MM.1S (cell line): ENCODE measurements around the gene FXR2.

Source experiments
- DNase-seq: peaks from one replicate; pipeline ENCODE4 v3.0.0-alpha.2; 2015
- H2AFZ ChIP-seq: fragments of 300-600 bp; sonication (generic); 2 replicates; pipeline ENCODE4 v1.6.0; 2016; ENCODE audit warnings: antibody characterized with exemption, low read length
- H3F3A ChIP-seq: fragments of 300-600 bp; sonication (generic); 2 replicates; pipeline ENCODE4 v1.6.1; 2016; ENCODE audit warnings: mild to moderate bottlenecking, antibody characterized with exemption, low read length, moderate library complexity, mixed read lengths; ENCODE audit not compliant: insufficient read depth
- H3K27ac ChIP-seq: fragments of 300-600 bp; sonication (generic); 2 replicates; pipeline ENCODE4 v1.5.1; 2016; ENCODE audit warnings: mild to moderate bottlenecking, low read length
- H3K27me3 ChIP-seq: fragments of 300-600 bp; sonication (generic); replicated peaks from 2 replicates; pipeline ENCODE4 v1.6.0; 2016; ENCODE audit warnings: low read length; ENCODE audit not compliant: insufficient read depth
- H3K36me3 ChIP-seq: fragments of 300-600 bp; sonication (generic); replicated peaks from 2 replicates; pipeline ENCODE4 v1.6.1; 2016; ENCODE audit warnings: mild to moderate bottlenecking, low read length, mixed read lengths; ENCODE audit not compliant: insufficient read depth
- H3K4me1 ChIP-seq: fragments of 300-600 bp; sonication (generic); 2 replicates; pipeline ENCODE4 v1.6.1; 2016; ENCODE audit warnings: low read length, mixed read lengths
- H3K4me2 ChIP-seq: fragments of 300-600 bp; sonication (generic); 2 replicates; pipeline ENCODE4 v1.6.0; 2016; ENCODE audit warnings: low read depth, low read length
- H3K4me3 ChIP-seq: fragments of 300-600 bp; sonication (generic); 2 replicates; pipeline ENCODE4 v1.5.1; 2016; ENCODE audit warnings: low read length, mixed read lengths
- H3K79me2 ChIP-seq: fragments of 300-600 bp; sonication (generic); 2 replicates; pipeline ENCODE4 v1.6.1; 2016; ENCODE audit warnings: mixed run types, low read length, mixed read lengths
- H3K9ac ChIP-seq: fragments of 300-600 bp; sonication (generic); 2 replicates; pipeline ENCODE4 v1.6.1; 2016; ENCODE audit warnings: low read length, mixed read lengths
- H3K9me2 ChIP-seq: fragments of 300-600 bp; sonication (generic); replicated peaks from 2 replicates; pipeline ENCODE4 v1.6.1; 2016; ENCODE audit warnings: mild to moderate bottlenecking, low read length, mixed read lengths; ENCODE audit not compliant: insufficient read depth
- H3K9me3 ChIP-seq: fragments of 300-600 bp; sonication (generic); replicated peaks from 2 replicates; pipeline ENCODE4 v1.6.1; 2016; ENCODE audit warnings: mild to moderate bottlenecking, low read length, mixed read lengths; ENCODE audit not compliant: insufficient read depth
- H4K20me1 ChIP-seq: fragments of 300-600 bp; sonication (generic); 2 replicates; pipeline ENCODE4 v1.6.1; 2016; ENCODE audit warnings: mild to moderate bottlenecking, low read length, moderate library complexity, mixed read lengths; ENCODE audit not compliant: insufficient read depth
- EZH2 ChIP-seq: fragments of 300-600 bp; sonication (generic); optimal IDR thresholded peaks from 2 replicates; pipeline ENCODE3; 2017; ENCODE audit warnings: low read depth, mild to moderate bottlenecking, antibody characterized with exemption, low read length, mixed read lengths
- EZH2phosphoT487 ChIP-seq: fragments of 300-600 bp; sonication (generic); IDR thresholded peaks from 2 replicates; pipeline ENCODE4 v1.6.1; 2018; ENCODE audit warnings: antibody characterized with exemption, low read length
- TF ChIP-seq, protein P1 (sequence below): fragments of 300-600 bp; sonication (generic); IDR thresholded peaks from 2 replicates; pipeline ENCODE4 v1.5.1; 2016; ENCODE audit warnings: antibody characterized with exemption, low read length, mixed read lengths

The FXR2 gene

DNA sequence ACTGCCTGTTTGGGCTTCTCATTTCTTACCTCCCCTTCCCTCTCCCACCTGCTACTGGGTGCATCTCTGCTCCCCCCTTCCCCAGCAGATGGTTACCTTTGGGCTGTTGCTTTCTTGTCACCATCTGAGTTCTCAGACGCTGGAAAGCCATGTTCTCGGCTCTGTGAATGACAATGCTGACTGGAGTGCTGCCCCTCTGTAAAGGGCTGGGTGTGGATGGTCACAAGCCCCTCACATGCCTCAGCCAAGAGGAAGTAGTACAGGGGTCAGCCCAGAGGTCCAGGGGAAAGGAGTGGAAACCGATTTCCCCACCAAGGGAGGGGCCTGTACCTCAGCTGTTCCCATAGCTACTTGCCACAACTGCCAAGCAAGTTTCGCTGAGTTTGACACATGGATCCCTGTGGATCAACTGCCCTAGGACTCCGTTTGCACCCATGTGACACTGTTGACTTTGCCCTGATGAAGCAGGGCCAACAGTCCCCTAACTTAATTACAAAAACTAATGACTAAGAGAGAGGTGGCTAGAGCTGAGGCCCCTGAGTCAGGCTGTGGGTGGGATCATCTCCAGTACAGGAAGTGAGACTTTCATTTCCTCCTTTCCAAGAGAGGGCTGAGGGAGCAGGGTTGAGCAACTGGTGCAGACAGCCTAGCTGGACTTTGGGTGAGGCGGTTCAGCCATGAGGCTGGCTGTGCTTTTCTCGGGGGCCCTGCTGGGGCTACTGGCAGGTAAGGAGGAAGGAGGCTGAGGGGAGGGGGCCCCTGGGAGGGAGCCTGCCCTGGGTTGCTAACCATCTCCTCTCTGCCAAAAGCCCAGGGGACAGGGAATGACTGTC, 35.5 kb downstream of the FXR2 start, which contains the start of gene CD68:
CD68 (plus strand) TSS at position 638 of the 833 bp plus-strand sequence; CDS start at position 678, 40 bp downstream.
- H3K4me3 ChIP-seq, result no peak within 1 kb of the TSS
- H3K9me2 ChIP-seq, result no peaks in the 10 kb centered on the region
- H3K79me2 ChIP-seq, result peaks cover 69% of the 10 kb centered on the region
- H3K9me3 ChIP-seq, result no peaks in the 10 kb centered on the region
- H3K4me2 ChIP-seq, result peak within 1 kb of the TSS; percentile 52
- peak within 1 kb of the TSS; percentile 53 for H3K9ac ChIP-seq
- peaks cover 71% of the 10 kb centered on the region for H3F3A ChIP-seq
- H2AFZ ChIP-seq, result no peak within 1 kb of the TSS
- peaks cover 45% of the 10 kb centered on the region for H4K20me1 ChIP-seq
- peaks cover 69% of the 10 kb centered on the region for H3K4me1 ChIP-seq
- TF ChIP-seq EZH2 (no peak), EZH2phosphoT487 (no peak)
- TF ChIP-seq, protein P1, sequence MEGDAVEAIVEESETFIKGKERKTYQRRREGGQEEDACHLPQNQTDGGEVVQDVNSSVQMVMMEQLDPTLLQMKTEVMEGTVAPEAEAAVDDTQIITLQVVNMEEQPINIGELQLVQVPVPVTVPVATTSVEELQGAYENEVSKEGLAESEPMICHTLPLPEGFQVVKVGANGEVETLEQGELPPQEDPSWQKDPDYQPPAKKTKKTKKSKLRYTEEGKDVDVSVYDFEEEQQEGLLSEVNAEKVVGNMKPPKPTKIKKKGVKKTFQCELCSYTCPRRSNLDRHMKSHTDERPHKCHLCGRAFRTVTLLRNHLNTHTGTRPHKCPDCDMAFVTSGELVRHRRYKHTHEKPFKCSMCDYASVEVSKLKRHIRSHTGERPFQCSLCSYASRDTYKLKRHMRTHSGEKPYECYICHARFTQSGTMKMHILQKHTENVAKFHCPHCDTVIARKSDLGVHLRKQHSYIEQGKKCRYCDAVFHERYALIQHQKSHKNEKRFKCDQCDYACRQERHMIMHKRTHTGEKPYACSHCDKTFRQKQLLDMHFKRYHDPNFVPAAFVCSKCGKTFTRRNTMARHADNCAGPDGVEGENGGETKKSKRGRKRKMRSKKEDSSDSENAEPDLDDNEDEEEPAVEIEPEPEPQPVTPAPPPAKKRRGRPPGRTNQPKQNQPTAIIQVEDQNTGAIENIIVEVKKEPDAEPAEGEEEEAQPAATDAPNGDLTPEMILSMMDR, result no peak
- peaks cover 31% of the 10 kb centered on the region for H3K36me3 ChIP-seq
- no peaks in the 10 kb centered on the region for H3K27me3 ChIP-seq
- peak within 1 kb of the TSS; percentile 85 for H3K27ac ChIP-seq
- DNase-seq, result peak; percentile 81

DNA sequence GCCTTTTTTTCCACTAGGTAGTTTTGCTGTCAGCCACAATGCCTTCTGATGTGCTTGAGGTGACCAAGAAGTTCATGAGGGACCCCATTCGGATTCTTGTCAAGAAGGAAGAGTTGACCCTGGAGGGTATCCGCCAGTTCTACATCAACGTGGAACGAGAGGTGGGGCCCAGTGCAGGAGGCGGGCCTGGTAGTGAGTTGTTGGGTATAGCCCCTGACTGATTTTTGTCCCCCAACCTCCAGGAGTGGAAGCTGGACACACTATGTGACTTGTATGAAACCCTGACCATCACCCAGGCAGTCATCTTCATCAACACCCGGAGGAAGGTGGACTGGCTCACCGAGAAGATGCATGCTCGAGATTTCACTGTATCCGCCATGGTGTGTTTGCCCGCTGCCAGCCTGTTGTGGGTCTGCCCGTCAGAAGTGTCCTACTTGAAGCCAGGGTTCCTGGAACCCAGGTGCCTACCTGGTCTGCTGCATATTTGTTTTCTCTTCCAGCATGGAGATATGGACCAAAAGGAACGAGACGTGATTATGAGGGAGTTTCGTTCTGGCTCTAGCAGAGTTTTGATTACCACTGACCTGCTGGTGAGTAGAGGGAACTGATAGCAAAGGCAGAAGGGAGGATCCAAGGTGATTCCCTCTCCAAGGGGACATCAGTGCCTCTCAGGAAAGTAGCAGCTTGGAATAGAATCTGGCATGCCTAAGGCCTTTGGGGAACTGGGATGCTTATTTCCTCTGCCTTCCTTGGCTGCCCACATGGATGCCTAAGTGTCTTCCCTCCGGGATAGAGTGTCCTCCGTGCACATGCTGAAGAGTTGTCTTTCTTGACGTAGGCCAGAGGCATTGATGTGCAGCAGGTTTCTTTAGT, 37.1 kb downstream of the FXR2 start:
- no peaks in the 10 kb centered on the region for H3K9me3 ChIP-seq
- H3K9me2 ChIP-seq, result no peaks in the 10 kb centered on the region
- no peak overlapping the region for H2AFZ ChIP-seq
- peaks cover 34% of the 10 kb centered on the region for H3K36me3 ChIP-seq
- no peak for DNase-seq
- no peak overlapping the region for H3K9ac ChIP-seq
- H3K4me1 ChIP-seq, result peaks cover 63% of the 10 kb centered on the region
- no peak overlapping the region for H3K4me3 ChIP-seq
- TF ChIP-seq, protein P1, result no peak
- no peak for TF ChIP-seq EZH2
- TF ChIP-seq EZH2phosphoT487, result no peak
- H3K4me2 ChIP-seq, result peak overlapping the region; percentile 9
- no peaks in the 10 kb centered on the region for H3K27me3 ChIP-seq
- no peak overlapping the region; the same call in 1 of the 2 replicates for H3K27ac ChIP-seq
- peaks cover 84% of the 10 kb centered on the region for H3F3A ChIP-seq
- peaks cover 51% of the 10 kb centered on the region for H4K20me1 ChIP-seq
- peaks cover 75% of the 10 kb centered on the region for H3K79me2 ChIP-seq

DNA sequence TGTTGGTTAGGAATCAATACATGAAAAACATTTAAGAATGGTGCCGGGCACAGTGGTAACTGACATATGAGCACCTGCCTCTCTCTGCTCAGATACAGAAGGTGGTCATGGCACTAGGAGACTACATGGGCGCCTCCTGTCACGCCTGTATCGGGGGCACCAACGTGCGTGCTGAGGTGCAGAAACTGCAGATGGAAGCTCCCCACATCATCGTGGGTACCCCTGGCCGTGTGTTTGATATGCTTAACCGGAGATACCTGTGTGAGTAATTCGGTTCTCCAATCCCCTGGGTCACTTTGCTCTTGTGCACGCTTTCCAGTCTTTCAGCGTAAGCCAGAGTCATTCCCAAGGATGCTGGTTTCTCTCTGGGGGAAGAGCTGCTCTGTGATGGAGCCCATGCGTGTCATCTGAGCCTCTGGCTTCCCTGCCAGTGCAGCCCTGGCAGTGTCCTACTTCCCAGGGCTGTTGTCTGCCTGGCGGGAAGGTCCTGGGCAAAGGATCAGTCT, 38.2 kb downstream of the FXR2 start:
- no peak for DNase-seq
- H3K9me2 ChIP-seq, result no peaks in the 10 kb centered on the region
- no peak overlapping the region for H2AFZ ChIP-seq
- TF ChIP-seq, protein P1, result no peak
- TF ChIP-seq EZH2phosphoT487, result no peak
- H3K9ac ChIP-seq, result no peak overlapping the region
- H3K4me2 ChIP-seq, result peak overlapping the region; percentile 94
- peaks cover 74% of the 10 kb centered on the region for H3K79me2 ChIP-seq
- peaks cover 63% of the 10 kb centered on the region for H3K4me1 ChIP-seq
- peaks cover 34% of the 10 kb centered on the region for H3K36me3 ChIP-seq
- H3K27me3 ChIP-seq, result no peaks in the 10 kb centered on the region
- H3K27ac ChIP-seq, result peak overlapping the region; percentile 6; the same call in 1 of the 2 replicates
- H3K4me3 ChIP-seq, result no peak overlapping the region
- peaks cover 51% of the 10 kb centered on the region for H4K20me1 ChIP-seq
- H3K9me3 ChIP-seq, result no peaks in the 10 kb centered on the region
- peaks cover 84% of the 10 kb centered on the region for H3F3A ChIP-seq
